Activated naive CD8-positive, alpha-beta T cell (primary cell): ENCODE data around the gene SLC6A3.

Experiments
- H3K27ac Mint-ChIP-seq: one replicate; pipeline ENCODE4 v1.8.0; 2021; ENCODE audit warnings: mixed read lengths
- H3K27me3 Mint-ChIP-seq: one replicate; pipeline ENCODE4 v1.8.0; 2021; ENCODE audit warnings: mixed read lengths
- H3K36me3 Mint-ChIP-seq: one replicate; pipeline ENCODE4 v1.8.0; 2021; ENCODE audit warnings: mixed read lengths
- H3K4me1 Mint-ChIP-seq: one replicate; pipeline ENCODE4 v1.8.0; 2021; ENCODE audit warnings: low read depth, mixed read lengths
- H3K4me3 Mint-ChIP-seq: one replicate; pipeline ENCODE4 v1.8.0; 2021; ENCODE audit warnings: mild to moderate bottlenecking, mixed read lengths
- H3K9me3 Mint-ChIP-seq: one replicate; pipeline ENCODE4 v1.8.0; 2021; ENCODE audit warnings: low read depth, mixed read lengths

Gene SLC6A3

DNA sequence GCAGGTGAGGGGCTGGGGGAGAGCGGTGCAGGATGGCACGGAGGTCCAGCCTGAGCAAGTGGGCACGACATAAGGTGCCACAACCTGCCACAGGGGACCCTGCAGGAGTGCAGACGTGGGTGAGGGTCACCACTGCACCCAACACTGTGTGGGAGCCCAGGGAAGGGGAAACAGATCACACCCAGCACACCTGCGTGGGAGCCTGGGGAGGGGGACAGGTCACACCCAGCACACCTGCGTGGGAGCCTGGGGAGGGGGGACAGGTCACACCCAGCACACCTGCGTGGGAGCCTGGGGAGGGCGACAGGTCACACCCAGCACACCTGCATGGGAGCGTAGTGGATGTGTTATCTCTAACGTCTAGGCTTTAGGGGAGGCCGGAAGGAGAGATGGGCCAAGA lies 53.0 kb downstream of the SLC6A3 start:
- H3K27ac Mint-ChIP-seq, result no peak overlapping the region
- H3K9me3 Mint-ChIP-seq, result no peaks in the 10 kb centered on the region

DNA sequence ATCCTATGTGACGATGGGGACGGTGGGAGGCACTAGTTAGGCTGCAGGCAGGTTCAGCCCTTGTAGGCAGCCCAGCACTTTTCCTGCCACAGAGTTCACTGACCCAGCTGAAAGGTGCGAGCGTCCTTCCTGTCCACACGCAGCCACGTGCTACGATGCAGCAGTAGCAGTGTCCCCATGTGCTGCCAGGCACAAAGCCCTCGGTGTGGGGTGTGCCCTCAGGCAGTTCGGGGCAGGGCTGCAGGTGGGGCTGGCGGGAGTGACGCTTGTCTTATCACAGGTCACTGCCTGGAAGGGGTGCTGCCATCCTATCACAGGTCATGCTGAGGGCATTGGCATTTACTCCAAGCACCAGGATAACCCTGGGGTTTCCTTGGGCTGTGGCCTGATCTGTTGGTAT lies 53.5 kb downstream of the SLC6A3 start:
- Mint-ChIP-seq H3K4me3 (no peak overlapping the region), H3K36me3 (no peaks in the 10 kb centered on the region)

More for the DNA sequence above, 53.0 kb downstream of the SLC6A3 start:
- Mint-ChIP-seq H3K27me3 (peaks cover 13% of the 10 kb centered on the region), H3K4me1 (peaks cover 3% of the 10 kb centered on the region), H3K4me3 (no peak overlapping the region), H3K36me3 (no peaks in the 10 kb centered on the region)

DNA sequence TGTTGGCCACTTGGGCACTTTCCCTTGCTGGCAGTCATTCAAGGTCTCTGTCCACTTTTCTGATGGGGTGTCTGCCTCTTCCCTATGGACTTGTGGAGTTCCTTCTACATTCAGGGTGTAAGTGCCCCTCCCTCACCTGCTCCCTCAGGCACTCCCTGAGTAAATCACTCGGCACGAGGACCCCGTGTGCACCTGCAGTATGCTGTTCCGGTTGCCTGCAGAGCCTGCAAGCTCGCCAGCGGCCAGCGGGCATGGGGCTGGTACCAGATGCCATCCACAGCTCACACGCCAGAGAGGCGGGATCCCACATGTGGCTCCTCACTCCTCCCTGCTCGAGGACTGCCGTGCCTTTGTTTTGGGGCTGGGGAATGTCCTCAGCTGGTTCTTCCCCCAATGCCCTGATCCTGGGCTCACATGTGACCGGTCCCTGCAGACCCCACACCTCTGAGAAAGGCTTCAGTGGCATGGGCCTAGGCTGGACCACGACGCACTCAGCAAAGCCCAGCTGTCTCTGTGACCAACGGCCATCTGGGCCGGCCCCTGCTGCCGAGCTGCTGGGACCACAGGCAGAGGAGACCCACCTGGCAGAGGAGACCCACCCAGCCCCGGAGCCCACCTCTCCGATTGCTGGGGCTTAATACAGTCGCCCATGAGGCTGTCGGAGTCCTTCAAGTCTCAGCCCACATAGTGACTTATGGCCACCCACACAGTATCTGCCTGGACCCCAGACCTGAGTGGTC lies 54.2 kb downstream of the SLC6A3 start:
- Mint-ChIP-seq H3K9me3 (no peaks in the 10 kb centered on the region), H3K4me3 (no peak overlapping the region), H3K27ac (no peak overlapping the region), H3K4me1 (peaks cover 14% of the 10 kb centered on the region), H3K36me3 (no peaks in the 10 kb centered on the region), H3K27me3 (peaks cover 8% of the 10 kb centered on the region)

More for the DNA sequence above, 53.5 kb downstream of the SLC6A3 start:
- Mint-ChIP-seq H3K9me3 (no peaks in the 10 kb centered on the region), H3K27ac (no peak overlapping the region), H3K4me1 (peaks cover 8% of the 10 kb centered on the region), H3K27me3 (peaks cover 9% of the 10 kb centered on the region)

- Mint-ChIP-seq H3K27me3 (peaks cover 8% of the 10 kb centered on the region), H3K36me3 (no peaks in the 10 kb centered on the region), H3K4me3 (no peak overlapping the region), H3K27ac (no peak overlapping the region), H3K9me3 (no peaks in the 10 kb centered on the region), H3K4me1 (peaks cover 17% of the 10 kb centered on the region)
These were observed 54.9 kb downstream of the SLC6A3 start for GRCh38 chr5:1390333-1390732.

DNA sequence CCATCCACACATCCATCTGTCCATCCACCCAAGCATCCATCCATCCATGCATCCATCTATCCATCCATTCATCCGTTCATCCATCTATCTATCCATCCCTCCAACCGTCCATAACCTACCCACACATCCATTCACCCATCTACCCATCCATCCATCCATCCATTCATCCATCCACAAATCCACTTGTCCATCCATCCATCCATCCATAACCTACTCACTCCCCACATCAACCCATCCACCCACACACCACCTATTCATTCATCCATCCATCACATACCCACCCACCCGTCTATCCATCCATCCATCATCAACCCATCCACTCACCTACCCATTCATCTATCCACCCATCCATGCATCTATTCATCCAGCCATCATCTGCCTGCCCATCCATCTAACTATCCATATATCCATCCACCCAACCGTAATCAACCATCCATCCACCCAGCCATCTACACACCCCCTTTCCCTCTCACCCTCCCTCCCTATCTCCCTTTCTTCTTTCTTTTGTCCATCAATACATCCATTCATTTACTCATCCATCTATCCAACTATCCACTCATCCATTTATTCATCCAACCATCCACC lies 56.8 kb downstream of the SLC6A3 start:
- Mint-ChIP-seq H3K9me3 (no peaks in the 10 kb centered on the region), H3K36me3 (no peaks in the 10 kb centered on the region), H3K4me1 (peaks cover 20% of the 10 kb centered on the region), H3K4me3 (peak overlapping the region; percentile 14), H3K27ac (no peak overlapping the region), H3K27me3 (peaks cover 2% of the 10 kb centered on the region)

GRCh38 chr5:1387876-1388275 lies 57.4 kb downstream of the SLC6A3 start:
- peaks cover 2% of the 10 kb centered on the region for H3K27me3 Mint-ChIP-seq
- peaks cover 20% of the 10 kb centered on the region for H3K4me1 Mint-ChIP-seq
- H3K4me3 Mint-ChIP-seq, result peak overlapping the region; percentile 56
- no peaks in the 10 kb centered on the region for H3K9me3 Mint-ChIP-seq
- H3K36me3 Mint-ChIP-seq, result no peaks in the 10 kb centered on the region
- H3K27ac Mint-ChIP-seq, result no peak overlapping the region

DNA sequence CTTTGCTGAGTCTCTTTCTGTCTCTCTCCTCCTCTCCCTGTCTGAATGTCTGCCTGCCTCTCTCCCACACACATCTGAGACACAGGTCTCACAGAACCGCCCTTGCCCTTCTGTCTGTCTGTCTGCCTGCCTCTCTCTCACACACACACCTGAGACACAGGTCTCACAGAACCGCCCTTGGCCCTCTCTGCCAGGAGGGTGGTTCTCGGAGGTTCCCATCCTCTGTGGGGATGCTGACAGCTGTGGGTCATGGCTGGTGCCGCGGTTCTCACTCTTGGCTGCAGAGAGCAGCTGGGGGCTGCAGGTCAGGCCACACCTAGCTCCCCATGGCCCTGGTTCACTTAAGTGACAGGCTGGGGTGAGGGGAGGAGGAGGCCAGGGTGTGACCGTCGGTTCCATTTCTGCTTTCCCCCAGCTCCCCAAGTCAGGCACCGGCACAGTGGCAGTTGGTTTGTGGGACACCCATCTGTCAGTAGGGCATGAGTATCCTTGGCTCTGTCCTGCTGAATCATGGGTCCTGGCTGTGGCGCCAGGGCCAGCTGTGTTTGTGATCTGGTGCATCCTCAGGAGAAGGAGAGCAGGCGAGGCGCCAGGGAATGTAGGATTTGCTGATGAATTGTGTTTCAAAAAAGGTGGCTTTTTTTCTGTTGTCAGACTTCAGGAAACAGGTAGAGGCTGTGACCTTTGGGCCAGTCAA lies 58.0 kb downstream of the SLC6A3 start:
- no peaks in the 10 kb centered on the region for H3K36me3 Mint-ChIP-seq
- peak overlapping the region; percentile 95 for H3K27ac Mint-ChIP-seq
- H3K27me3 Mint-ChIP-seq, result peaks cover 2% of the 10 kb centered on the region
- H3K4me1 Mint-ChIP-seq, result peaks cover 20% of the 10 kb centered on the region
- peak overlapping the region; percentile 97 for H3K4me3 Mint-ChIP-seq
- no peaks in the 10 kb centered on the region for H3K9me3 Mint-ChIP-seq

- Mint-ChIP-seq H3K4me3 (peak overlapping the region; percentile 97), H3K27ac (peak overlapping the region; percentile 95), H3K4me1 (peaks cover 20% of the 10 kb centered on the region), H3K9me3 (no peaks in the 10 kb centered on the region), H3K36me3 (no peaks in the 10 kb centered on the region), H3K27me3 (no peaks in the 10 kb centered on the region)
These were observed 58.9 kb downstream of the SLC6A3 start for GRCh38 chr5:1386274-1386717.

- Mint-ChIP-seq H3K36me3 (no peaks in the 10 kb centered on the region), H3K4me1 (peaks cover 23% of the 10 kb centered on the region), H3K9me3 (no peaks in the 10 kb centered on the region), H3K4me3 (peak overlapping the region; percentile 97), H3K27me3 (no peaks in the 10 kb centered on the region), H3K27ac (peak overlapping the region; percentile 95)
These were observed 59.6 kb downstream of the SLC6A3 start for GRCh38 chr5:1385395-1386273.

DNA sequence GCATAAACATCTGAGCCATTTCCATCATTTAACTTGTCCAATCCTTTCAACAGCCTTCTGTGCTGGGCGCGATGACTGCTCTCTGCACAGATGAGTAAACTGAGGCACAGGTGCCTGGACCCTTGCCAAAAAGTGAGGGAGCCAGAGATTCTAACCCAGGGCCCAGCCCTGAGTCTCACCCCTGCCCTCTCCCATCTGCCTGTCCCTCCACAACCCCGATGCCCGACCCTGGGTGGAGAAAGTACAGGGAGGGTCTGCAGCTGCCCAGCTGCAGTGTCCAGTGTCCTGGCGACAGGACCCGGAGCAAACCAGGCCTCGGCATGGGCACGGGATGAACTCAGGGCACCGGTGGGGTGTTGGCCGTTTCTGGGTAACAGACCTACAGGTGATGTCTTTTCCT lies 60.7 kb downstream of the SLC6A3 start:
- Mint-ChIP-seq H3K9me3 (no peaks in the 10 kb centered on the region), H3K27ac (no peak overlapping the region), H3K4me3 (no peak overlapping the region), H3K4me1 (peaks cover 26% of the 10 kb centered on the region), H3K27me3 (no peaks in the 10 kb centered on the region), H3K36me3 (no peaks in the 10 kb centered on the region)

DNA sequence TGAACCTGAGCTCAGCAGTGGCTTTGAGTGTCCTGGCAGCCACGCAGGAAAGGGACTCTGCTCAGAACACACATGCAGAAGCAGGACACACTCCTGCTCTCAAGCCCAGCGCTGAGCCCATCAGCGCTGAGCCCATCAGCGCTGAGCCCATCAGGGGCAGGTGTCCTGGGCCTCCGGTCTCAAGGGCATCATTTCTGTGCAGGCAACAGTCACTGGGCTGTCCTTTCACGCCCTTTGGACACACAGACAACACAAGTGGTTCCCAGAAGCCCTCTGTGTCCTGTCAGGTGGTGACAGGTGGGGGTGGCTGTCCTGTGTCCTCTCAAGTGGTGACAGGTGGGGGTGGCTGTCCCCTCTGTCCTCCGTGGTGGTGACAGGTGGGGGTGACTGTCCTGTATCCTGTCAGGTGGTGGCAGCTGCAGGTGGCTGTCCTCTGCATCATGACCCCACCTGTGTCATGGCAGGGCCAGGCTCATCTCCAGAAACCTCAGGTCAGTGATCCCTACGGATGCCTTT lies 61.3 kb downstream of the SLC6A3 start:
- H3K36me3 Mint-ChIP-seq, result no peaks in the 10 kb centered on the region
- peaks cover 26% of the 10 kb centered on the region for H3K4me1 Mint-ChIP-seq
- no peaks in the 10 kb centered on the region for H3K9me3 Mint-ChIP-seq
- no peak overlapping the region for H3K4me3 Mint-ChIP-seq
- no peak overlapping the region for H3K27ac Mint-ChIP-seq
- H3K27me3 Mint-ChIP-seq, result no peaks in the 10 kb centered on the region

- H3K27ac Mint-ChIP-seq, result no peak overlapping the region
- H3K27me3 Mint-ChIP-seq, result no peaks in the 10 kb centered on the region
- H3K9me3 Mint-ChIP-seq, result no peaks in the 10 kb centered on the region
- H3K36me3 Mint-ChIP-seq, result no peaks in the 10 kb centered on the region
- no peak overlapping the region for H3K4me3 Mint-ChIP-seq
- H3K4me1 Mint-ChIP-seq, result peaks cover 26% of the 10 kb centered on the region
These were observed 61.9 kb downstream of the SLC6A3 start for GRCh38 chr5:1383344-1383743.

DNA sequence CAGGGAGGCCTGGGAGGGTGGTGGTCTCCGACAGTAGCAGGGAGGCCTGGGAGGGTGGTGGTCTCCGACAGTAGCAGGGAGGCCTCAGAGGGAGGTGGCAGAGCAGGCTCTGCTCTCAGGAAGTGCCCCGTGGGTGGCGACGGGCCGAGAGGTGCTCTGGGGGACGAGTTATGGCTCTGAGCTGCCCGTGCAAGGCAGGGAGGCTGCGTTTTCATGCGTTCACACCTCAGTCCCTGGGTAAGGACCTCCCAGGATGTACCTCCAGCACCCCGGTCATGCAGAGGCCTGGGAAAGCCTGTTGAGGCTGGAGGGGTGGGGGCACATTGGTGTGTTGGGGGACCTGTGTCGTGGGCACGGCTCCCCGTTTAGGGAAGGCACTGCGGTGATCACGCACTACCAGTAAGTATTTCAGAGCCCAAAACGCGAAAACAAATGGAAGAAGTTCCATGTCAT lies 63.0 kb downstream of the SLC6A3 start:
- Mint-ChIP-seq H3K36me3 (no peaks in the 10 kb centered on the region), H3K4me3 (no peak overlapping the region), H3K4me1 (peaks cover 23% of the 10 kb centered on the region), H3K9me3 (no peaks in the 10 kb centered on the region), H3K27ac (no peak overlapping the region), H3K27me3 (no peaks in the 10 kb centered on the region)
